NK-92 treated with Interleukin-12 subunit alpha and Interleukin-12 subunit beta, amount 100 ng/mL, for 24 hours (cell line): ENCODE measurements around the gene LAMC3.

Experiments
- DNase-seq: peaks from one replicate; lab custom pipeline; 2025; lab: John Stamatoyannopoulos, UW

The LAMC3 gene

DNA sequence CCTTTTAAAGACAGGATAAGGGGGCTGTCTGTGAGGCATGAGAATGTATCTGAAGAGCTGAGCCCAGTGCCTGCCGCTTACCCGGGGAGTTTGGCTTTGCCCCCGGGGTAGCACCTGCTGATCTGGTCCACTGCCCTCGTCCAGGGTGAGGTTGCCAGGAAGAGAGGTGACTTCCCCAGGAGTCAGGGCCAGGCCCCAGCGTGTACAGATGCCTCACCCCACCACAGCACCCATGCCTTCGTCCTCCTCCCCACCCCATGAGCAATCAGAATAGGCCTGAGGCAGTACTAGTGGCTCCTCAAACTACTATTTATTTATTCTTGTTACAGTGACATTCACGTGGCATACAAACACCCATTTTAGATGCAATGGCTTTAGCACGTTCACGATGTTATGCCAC, 71.6 kb downstream of the LAMC3 start:
- no peak for DNase-seq

DNA sequence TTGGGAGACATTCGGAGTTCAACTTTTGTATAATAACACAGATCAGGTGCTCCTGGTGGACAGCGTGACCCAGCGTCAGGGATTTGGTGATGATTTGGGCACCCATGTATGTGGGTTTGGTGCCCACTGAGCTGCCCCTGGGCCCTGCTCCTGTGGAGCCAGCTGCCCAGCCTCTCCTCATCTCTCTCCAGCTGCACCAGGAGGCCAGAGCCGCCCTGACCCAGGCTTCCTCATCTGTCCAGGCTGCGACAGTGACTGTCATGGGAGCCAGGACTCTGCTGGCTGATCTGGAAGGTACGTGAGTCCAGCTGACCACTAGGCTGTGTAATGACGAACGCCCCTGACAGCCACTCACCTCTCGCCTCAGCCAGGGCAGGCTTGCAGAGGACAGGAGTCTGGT, 72.9 kb downstream of the LAMC3 start:
- no peak for DNase-seq

DNA sequence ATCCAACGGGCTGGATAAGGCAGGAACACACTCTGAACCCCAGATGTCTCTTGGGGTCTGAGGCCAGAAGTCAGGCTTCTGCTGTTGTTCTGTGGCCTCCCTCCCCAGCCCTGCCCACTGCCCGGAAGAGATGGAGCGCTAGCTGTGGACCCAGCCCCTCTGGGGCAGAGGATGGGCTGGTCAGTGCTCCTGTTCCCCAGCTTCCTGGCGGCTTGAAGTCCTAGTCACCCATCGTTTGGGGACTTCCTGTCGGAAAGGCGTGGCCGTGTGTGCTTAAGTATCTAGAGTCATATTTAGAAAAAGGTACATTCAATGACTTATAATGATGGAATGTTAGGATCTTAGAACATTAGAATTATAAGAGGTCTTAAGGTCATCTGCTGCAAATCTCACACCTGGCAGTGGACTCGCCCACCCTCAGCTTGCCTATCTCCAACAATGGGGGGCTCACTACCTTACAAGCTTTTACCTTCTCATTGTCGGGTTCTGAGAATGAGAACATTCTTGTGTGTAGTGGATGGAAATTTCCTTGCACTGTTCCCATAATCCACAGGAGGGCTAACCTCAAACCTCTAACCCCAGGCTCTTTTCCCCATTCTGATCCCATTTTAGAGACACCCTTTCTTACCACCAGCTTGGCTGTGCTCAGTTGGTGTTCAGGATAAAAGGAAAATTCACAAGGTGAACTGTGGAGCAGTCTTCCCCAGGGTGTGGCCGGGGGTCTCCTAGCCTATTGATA, 74.0 kb downstream of the LAMC3 start:
- no peak for DNase-seq

DNA sequence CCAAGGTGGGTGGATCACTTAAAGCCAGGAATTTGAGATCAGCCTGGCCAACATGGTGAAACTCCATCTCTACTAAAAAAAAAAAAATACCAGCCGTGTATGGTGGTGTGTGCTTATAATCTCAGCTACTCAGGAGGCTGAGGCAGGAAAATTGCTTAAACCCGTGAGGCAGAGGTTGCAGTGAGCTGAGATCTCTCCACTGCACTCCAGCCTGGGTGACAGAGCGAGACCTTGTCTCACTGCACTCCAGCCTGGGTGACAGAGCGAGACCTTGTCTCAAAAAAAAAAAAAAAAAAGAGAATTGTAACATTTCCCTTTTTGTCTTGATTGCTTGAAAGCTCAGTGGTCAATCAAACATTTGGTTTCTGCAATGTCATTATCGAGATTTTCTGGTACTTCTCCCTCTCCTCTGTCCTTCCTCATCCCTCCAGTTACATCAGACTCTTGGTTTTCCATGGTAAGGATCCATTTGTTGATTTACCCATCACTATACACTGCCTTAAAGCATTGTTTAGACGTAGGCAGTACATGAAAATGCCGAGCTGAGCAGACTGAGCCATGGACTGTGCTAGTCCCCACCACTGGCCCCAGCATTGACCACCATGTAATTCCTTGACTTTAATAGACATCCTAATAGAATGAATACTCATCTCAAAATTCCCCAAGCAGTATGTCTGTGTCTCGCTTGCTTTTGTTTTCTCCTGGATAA, 75.8 kb downstream of the LAMC3 start:
- DNase-seq, result no peak

DNA sequence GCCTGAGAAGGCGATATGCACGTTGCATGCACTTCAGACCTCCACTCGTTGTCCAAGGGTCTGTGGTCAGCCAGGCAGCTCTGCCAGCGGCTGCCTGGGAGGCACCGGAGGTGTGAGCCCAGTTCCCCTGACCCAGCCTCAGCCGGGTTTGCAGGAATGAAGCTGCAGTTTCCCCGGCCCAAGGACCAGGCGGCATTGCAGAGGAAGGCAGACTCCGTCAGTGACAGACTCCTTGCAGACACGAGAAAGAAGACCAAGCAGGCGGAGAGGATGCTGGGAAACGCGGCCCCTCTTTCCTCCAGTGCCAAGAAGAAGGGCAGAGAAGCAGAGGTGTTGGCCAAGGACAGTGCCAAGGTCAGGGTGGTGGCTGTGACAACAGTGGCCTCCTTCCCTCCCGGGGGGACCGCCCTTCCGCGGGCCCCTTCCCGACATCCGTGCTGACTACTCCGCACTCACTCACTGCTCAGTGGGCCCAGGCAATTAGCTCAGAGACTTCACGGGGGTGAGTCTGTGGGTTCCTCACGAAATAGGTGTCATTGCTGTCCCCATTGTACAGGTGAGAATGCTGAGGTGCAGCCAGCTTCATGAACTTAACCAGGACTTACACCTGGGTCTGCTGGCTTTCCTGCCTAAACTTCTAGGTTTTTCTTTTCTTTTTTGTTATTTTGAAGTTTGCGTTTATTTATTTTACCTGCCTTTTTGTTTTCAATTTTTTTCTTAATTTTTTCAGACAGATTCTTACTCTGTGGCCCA, 76.6 kb downstream of the LAMC3 start:
- no peak for DNase-seq

DNA sequence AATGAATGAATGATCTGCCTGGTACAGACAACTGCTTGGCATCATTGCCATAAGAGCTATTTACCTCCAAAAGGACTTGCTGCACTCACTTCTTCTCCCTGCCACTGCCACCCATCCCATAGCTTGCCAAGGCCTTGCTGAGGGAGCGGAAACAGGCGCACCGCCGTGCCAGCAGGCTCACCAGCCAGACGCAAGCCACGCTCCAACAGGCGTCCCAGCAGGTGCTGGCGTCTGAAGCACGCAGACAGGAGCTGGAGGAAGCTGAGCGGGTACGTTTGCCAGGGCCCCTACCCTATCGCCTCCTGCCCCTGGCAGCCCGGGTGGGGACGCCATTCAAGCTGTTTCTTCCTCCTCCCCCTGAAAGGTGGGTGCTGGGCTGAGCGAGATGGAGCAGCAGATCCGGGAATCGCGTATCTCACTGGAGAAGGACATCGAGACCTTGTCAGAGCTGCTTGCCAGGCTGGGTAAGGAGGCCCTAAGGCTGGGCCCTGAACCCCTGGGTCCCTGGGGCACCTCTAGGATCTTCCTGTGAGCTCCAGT, 78.5 kb downstream of the LAMC3 start:
- no peak for DNase-seq

DNA sequence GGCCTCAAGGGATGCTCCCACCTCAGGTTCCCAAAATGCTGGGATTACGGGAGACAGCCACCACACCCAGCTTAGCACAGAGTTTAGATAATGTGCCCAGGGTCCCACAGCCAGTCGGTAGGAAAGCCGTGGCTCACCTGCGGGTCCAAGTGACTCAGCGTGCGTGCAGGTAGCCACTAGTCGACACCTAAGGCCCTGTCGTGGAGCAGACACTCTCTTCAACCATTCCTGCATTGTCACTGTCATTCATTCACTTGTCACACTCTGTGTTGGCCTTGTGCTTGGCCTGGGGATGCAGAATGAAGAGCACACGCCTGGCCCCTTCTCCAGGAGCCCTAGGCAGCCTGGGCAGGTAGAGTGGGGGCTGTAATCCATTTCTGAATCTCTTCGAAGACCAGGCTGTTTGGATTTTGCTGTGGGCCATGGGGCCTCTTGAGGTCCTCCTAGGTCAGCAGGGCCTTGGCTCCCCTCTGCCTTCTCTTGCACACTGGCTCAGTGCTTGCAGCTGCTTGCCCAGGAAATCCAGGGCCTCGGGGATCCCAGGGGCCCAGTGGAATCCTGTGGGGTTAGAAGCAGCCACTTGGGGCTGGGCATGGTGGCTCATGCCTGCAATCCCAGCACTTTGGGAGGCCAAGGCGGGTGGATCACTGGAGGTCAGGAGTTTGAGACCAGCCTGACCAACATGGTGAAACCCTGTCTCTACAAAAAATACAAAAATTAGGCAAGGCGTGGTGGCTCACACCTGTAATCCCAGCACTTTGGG, 81.2 kb downstream of the LAMC3 start:
- no peak for DNase-seq

DNA sequence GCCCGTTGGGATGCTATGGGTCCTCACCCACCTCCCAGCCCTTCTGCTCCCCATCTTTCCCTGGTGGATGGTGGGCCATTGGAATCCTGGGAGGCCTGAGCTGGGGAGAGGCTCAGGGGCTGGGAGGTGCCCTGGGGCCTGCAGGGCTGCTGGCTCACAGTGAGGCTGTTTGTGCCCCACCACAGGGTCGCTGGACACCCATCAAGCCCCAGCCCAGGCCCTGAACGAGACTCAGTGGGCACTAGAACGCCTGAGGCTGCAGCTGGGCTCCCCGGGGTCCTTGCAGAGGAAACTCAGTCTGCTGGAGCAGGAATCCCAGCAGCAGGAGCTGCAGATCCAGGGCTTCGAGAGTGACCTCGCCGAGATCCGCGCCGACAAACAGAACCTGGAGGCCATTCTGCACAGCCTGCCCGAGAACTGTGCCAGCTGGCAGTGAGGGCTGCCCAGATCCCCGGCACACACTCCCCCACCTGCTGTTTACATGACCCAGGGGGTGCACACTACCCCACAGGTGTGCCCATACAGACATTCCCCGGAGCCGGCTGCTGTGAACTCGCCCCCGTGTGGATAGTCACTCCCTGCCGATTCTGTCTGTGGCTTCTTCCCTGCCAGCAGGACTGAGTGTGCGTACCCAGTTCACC, 82.5 kb downstream of the LAMC3 start:
- DNase-seq, result no peak

DNA sequence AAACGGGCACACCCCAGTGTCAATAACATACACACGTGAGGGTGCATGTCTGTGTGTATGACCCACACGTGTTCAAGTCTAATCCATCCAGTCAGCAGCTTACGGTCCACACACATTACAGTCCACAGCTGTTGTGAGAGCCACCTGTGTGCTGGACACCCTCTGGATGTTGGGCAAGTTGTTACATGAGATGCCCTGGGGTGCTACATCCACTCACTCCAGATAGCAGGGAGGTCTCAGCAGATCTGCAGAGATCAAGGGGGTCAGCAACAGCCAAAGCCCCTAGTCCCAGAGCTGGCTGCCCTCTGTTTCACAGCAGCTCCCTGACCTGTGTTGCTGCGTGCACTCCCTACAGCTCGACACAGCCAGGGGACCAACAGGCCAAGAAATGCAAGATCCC, 83.1 kb downstream of the LAMC3 start:
- DNase-seq, result no peak

DNA sequence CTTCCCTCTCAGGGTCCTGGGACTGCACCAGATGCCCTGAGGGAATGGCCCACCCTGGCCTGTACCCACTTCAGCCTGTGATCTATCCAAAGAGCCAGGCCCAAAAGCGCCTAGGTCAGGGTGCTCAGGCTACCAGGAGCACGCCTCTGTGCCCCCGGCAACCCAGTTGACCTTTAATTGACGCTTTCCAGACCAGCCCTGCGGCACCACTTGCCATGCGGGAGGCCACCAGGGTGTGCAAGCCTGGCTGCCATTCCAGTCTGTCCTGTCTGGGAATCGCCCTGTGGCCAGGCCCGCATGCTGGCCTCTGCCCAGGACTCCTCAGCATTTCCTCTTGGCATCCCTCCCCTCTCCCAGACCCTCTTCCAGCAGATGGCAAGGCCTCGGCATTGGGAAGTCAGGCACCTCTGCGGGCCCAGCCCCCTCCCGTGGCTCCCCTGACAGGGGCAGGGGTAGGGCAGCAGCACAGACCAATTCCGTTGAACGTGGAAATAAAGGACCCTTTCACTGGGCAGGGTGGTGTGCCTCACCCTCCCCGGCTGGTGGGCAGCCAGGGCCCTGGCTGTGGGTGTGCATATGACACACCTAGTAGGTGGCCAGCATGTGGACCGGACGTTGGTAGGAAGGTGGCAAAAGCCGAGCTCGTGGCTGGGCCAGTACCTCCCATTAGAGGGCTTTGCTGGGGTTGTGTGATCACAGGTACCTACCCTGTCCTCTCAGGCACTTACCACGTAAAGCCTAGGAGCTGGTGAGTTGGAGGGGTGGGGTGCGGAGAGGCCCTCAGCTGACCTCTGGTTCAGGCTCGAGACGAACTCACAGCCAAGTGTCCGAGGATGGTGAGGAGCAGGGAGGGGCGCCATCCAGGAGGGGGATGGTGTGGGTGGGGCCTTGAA, 83.8 kb downstream of the LAMC3 start:
- DNase-seq, result no peak

DNA sequence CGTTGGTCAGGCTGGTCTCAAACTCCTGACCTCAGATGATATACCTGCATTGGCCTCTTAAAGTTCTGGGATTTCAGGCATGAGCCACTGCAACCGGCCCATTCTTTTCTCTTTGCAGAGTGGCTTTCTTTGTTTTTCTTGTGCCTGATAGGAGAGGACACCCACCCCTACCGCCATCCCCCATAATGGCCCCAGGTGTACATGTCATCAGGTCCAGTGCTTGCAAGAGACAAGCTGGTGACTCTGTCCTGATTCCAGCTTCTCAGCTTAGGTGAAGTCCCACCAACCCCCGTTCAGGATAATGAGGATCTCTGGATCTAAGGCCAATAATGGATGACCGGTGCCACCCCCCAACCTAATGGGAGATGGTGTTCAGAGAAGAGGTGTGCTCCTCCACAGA, 85.0 kb downstream of the LAMC3 start:
- no peak for DNase-seq

DNA sequence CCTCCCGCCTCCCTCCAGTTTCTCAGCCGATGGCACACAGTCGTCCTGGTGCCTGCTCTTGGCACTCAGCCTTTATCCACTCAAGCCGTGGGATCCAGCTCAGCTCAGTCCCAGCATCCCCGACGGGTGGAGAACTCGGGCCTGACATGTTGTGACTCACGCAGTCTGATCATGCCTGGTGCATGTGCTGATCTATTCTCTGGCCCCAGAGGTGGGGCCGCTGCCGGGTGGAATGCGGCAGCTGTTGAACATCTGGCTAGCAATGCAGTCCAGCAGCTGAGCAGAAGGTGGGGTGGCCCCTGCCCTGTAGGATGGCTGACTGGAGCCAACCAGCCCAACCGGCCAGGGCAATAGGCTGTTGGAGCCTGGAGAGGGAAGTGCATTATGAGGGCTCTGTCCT, 85.6 kb downstream of the LAMC3 start:
- no peak for DNase-seq

DNA sequence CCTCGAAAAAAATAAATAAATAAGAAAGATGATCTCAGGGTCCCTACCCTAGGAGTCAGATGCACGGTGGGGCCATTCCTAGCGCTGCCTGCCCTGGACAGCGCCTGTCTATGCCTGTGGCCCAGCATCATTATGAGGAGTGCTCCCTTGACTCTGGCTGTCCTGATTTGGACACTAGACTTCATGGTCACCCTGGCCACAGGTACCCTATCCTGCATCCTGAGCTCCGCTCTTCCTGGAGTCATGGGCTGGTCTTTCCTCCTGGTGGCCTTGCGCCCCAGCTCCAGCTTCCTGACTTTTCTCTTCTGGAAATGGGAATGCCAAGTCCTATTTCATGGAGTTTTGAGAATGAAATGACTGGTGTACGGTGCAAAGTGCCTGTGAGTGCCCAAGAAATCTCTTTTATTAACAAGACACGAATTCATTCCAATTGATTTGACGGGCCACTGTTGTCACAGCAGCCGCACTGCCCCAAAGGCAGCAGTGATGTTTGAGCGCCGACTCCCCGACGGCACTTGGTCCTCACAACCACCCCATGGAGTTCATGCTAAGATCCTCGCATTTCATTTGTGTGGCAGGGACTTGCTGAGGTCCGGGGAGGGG, 86.8 kb downstream of the LAMC3 start:
- no peak for DNase-seq

DNA sequence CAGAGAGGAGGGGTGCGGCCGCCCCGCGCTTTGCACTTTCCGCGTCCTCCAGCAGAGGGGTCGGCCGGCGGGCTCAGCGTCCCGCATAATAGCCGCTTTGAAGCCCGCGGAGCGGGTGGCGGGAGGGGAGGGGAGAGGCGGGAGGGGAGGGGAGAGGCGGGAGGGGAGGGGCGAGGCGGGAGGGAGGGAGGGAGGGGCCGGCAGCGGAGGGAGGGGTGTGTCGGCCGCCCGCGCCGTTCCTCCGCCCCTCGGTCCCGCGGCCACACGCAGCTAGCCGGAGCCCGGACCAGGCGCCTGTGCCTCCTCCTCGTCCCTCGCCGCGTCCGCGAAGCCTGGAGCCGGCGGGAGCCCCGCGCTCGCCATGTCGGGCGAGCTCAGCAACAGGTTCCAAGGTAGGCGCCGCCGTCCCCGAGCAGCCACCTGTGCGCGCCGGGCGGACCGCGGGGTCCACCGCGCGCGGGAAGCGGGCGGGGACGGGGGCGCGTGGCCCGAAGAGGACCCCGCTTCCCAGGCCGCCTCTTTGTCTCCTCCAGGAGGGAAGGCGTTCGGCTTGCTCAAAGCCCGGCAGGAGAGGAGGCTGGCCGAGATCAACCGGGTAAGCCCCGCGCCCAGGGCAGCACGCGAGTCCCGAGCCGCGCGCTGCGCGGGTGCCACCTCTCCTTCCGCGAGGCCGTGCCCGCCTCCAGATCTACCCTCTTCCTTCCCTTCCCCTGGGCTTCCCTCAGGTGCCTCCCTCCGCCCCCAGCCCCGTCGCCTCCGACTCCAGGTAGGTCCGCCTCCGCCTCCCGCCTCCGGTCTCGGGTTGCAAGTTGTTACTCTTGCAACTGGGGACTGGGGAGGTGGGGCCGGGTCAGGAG, 87.5 kb downstream of the LAMC3 start, which contains the start of gene AIF1L:
TSS of gene AIF1L (plus strand) at position 263 of the 857 bp plus-strand sequence. CDS start at position 362, 99 bp downstream.
- DNase-seq, result no peak

DNA sequence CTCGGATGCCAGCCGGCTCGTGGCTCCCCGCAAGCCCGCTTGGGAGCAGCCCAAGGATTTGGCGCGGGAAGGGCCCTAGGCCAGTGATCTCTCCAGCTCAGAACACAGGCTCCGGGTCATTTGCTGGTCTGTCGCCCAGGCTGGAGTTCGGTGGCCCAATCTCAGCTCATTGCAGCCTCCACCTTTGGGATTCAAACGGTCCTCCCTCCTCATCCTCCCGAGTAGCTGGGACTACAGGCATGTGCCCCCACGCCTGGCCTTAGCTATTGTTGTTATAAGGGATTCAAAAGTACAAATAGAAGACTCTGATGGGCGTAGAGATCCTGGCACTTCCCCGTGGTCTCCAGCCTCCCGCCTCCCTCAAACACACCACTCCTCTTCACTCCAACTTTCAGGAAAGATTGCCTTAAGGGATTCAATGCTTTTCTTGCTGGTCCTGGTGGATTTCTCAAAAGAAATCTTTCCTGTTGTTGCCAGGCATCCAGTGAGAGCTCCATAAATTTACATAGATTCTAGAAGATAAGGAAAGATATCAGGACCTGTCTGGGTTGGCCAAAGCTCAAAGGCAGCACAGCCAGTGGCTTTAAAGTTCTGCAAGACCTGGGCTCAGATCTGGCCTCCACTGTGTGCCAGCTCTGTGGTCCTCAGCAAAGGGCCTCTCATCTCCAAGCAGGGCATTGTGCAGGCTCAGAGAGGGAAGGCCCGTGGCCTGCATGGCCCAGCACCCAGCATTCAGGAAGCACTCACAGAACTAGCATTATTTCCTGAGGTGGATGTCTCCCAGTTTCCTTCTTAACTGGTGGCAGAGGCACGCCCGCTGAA, 88.4 kb downstream of the LAMC3 start:
- no peak for DNase-seq

DNA sequence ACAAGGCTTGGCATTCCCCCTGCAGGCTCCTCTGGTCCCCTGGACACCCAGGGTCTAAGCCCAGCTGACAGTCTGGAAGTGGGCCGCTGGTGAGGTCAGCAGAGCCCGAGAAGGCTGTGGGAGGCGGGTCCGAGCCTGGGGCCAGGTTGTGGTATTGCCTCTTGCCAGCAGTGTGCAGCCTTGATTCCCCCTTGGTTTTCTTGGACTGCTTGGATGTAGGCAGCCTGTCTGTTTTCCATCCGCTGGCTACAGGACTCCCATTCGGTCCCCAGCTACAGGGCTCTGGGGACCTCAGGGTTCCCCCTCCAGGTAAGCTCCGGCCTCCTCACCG, 88.9 kb downstream of the LAMC3 start:
- no peak for DNase-seq

DNA sequence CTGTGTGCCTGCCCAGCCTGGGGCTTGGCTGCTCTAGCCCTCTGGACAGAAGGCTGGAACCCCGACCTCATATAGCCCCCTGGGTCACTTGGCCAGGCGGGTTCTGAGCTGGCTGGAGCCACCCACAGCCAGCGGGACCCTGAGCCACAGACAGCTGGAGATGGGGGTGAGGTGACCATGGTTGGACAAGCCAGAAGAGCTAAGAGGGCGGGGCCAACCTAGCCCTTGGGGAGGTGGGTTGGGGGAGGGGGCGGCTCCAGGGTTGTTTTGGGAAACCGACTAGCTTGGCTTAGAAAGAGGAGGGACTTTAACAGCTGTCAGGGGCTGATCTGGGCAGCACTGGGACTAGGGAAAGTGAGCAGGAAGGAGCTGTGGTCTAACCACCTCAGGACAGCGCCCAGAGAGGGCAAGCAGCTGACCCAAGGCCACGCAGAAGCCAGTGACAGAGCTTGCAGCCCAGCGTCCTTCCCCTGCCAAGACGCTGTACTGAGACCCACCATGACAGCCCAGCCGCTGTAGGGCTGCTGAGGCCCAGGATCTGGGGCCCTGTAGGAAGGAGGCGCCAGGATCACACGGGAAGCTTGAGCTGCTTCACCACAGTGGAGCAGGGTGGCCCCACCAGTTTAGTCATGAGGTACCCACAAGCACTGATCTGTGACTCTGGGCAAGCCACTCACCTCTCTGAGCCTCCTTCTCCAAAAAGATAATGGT, 89.6 kb downstream of the LAMC3 start:
- DNase-seq, result no peak
